ENCODE data around the gene OPCML.

Gene OPCML

DNA sequence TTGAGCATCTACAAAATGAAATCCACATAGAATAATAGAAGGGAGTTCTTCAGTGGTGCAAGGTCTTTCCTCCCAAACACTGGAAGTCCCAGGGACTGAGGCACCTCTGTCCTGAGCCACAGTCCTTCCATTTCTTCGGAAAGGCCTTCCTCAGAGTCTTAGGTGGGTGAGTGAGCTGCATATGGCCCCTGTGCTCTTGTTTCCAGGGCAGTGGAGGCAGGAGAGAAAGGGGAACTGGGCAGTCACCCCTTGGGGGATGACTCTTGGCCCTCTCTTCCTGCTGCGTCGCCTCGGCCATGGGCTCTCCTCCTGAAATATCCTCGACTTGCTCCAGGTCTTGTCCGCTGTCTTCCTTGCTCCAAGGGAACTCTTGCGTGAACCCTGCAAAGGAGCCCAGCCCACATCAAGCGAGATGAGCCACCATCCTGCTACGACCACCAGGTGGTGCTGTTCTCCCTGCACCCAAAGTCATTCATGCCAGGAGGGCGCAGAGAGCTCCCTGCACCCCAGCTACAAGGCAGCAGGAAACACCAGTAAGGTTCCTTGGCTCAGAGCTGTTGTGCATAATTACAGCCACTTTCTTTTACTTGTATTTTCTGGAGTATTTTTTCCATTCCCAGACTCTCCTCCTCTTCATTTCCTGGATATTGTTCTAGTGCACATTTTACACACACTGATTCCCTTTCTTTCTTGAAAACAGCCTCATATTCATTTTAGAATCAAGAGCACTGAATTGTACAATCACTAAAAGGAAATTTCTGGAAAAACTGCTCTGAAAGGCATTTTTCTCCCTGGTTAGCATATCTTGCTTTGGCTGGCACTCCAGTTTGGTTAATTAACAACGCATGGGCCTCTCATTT is 397.8 kb downstream of the OPCML start:
- peak; percentile 56 for DNase-seq (ENCODE audit: low read depth, low spot score)

DNA sequence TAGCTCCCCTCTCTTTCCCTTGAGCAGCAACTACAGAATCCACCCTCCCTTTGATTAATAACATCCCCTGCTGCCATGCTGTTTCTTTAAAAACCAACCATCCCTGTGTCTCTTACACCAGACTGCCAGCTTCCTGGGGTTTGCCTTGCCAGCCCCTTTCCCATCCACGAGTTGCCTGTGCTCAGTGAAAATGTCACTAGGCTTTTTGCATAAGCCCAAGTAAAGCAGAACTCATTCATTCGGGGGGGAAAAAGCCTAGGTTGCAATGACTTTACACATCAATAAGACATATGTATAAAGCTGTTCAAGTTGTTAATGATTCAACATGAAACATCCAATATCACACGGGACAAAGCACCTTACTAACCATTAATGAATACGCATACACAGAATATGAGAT is 398.7 kb downstream of the OPCML start:
- DNase-seq (ENCODE audit: low read depth, low spot score): no peak

DNA sequence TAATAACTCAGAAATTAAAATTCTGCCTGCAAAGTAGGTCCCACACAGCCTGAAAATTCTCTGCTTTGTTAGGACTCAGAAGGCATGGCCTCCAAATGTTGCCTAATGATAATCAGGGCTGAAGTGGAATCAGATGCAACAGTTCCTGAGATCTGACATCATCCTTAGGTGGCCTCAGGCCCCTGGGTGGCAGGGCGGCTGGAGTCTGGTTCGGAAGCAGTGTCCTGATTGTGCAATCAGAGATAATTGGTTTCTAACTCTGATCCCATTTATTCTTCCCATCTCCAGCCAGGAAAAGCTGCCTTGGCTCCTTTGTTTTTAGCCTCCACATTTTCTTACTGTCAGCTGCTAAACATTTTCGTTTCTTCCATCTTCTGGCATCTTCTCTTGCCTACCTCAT is 399.3 kb downstream of the OPCML start:
- no peak for DNase-seq (ENCODE audit: low read depth, low spot score)

DNA sequence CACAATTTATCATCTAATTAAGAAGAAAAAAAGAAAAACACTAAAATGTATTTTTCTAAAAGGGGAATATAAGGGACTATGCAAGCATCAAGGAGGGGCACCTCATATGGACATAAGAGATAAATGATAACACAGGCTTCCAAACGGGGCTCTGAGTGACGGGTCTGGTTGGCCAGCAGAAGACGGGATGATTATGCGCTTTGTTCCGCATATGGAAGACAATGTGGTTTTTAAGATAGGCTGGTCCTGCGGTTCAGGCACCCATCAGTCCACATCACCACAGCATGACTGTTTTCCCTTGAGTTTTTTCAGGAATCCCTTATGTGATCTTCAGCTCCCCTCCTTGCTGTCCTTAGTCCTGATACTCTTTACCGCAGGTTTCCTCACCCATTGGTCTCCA is 404.6 kb downstream of the OPCML start:
- no peak for DNase-seq (ENCODE audit: low read depth, low spot score)

DNA sequence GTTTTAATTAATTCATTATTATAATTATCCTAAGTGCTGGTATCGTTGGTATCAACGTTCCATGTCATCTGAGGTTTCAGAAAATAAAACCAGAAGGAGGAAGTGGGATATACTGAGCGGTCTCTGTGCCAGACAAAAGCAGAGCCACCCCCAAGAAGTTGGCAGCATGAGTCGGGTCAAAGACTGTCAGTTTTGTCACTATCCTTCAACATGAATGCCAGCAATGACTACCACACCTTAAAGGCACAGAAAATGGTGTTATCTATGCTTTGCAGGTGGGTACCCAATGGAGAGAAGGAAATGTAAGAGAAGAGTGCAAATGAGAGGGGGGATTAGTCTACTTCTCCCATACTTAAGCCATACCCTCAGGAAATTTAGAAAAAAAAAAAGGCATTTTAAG is 408.5 kb downstream of the OPCML start:
- no peak for DNase-seq (ENCODE audit: low read depth, low spot score)

DNA sequence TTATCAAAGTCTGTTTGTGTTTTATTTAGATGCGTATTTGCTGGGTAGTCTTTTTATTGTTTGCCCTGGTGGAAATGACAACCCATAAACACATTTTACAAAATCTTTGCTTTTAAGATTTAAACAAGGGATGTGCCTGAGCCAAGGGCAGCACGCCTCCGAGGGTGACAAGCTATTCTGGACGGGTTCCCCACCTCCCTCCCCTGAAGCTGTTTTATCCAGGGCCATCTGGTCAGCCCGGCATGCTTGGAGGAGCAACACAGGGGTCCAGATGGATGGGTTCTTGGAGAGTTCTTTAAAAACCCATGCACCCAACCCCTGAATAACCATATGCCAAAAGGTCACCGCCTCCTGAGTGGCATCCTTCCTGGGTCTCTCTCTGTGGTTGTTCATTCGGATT is 408.9 kb downstream of the OPCML start:
- DNase-seq (ENCODE audit: low read depth, low spot score): no peak

DNA sequence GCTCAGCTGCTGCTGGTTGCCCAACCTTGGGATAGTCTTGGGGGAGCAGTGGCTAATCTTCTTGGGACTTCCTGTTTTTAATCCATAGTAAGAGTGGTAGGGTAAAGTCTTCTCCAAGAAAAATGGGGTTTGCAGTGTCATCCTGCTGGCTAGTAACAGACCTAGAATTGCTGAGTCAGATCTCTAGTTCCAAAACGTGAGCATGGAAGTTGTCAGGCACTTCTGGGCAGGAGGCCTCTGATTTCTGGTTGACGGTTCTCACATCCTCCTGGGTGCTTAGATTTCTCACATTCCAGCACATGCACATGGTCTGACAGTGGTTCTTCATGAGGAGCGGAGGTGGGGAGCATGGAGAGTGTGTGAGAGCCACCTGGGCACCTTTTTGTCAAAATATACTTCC is 410.0 kb downstream of the OPCML start:
- no peak for DNase-seq (ENCODE audit: low read depth, low spot score)

DNA sequence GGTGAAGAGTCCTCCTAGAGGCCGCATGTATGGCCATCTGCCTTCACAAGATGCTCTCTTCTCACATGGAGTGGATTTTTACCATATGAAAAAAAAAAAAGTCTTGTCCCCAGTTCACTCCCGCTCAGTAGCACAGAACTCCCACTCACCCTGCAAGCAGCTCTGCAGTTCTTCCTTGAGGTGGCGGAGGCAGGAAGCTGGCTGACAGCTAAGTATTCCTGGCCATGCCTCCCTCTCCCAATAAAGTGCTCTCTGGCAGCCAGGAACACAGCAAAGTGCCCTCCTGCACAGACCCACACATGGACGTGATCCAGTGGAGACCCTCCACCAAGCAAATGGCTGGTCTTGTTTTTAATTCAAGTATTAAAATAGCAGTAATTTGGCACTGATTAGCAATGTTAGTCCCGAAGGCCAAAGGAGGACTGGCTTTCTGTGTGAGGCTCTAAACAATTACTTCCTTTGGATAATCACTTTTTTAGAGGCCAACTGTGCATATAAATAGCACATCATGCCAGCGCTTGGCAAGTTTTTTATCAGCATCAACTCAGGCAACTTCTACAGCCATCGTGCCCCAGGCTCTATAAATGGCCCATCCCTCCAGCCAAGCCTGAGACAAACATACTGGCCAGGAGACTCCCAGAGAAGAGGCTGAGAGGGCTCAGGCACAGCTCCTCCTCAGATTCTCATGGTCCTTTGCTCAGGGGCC is 413.6 kb downstream of the OPCML start:
- no peak for DNase-seq (ENCODE audit: low read depth, low spot score)

DNA sequence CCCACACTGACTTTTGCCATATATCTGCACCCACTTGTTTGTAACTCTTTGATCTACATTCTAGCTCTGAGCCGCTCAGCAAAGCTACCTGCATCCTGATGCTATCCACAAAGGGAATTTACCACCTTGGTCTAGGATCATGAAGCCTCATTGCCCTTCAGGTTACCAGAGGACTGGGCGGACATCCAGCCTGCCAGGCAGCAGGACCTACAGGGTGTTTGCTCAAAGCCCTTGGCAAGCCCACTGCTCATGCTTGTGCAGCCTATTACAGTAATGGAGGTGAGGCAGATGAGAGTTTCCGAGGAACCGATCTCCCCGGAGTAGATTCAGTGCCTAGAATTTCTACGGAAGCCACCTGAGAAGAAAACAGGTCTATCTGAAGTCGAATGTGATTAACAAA is 417.2 kb downstream of the OPCML start:
- DNase-seq (ENCODE audit: low read depth, low spot score): no peak

DNA sequence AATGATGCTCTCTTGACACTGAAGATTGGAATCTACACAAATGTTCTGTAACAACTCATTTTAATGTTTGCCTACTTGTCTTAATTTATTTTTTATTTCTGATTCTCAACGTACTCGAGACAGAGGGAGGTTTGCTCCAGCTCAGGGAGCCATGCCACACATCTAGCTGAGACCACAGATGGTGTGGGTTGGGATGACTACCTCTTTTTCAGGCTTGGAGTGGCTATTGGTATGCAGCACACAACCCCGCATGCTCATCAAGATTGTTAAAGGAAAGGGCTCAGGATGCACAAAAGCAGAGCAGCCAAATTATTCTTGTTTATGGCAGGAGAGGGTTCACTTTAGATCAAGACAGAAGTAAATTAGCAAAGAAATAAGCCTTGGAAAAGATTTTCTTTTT is 424.5 kb downstream of the OPCML start:
- no peak for DNase-seq (ENCODE audit: low read depth, low spot score)

DNA sequence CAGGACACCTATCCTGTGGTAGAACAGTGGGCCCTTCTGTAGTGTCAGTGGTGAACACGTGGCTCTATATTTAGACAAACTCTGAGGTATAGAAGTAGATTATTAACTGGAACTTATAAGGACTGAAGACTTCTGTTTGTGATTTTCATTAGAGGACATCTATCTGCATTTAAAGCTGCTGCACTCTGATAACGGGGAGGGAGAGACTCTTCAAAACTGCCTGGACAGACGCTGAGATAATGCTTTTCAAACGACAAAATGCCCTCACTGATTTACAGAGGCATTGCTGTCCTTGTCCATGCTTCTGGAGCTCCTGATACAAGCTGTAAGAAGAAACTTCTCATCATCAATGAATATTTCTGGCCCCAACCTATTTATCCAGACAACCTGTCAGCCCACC is 425.2 kb downstream of the OPCML start:
- no peak for DNase-seq (ENCODE audit: low read depth, low spot score)

DNA sequence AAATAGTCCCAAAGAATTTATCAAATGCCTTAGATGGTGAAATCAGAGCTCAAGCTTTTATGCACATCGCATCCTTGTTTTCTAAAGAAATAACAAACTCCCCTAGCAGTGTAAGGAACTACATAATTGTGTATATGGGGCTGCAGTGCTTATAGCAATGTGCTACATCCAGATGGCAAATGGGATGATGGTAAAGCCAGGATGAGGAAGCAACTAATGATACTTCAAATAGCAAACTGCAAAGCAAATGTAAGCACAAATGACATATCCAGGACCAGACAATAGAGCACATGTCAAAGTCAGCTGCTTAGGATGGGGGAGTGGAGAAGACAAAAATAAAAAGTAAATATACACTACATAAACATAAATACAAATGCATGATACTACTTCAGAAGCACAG is 425.9 kb downstream of the OPCML start:
- no peak for DNase-seq (ENCODE audit: low read depth, low spot score)

DNA sequence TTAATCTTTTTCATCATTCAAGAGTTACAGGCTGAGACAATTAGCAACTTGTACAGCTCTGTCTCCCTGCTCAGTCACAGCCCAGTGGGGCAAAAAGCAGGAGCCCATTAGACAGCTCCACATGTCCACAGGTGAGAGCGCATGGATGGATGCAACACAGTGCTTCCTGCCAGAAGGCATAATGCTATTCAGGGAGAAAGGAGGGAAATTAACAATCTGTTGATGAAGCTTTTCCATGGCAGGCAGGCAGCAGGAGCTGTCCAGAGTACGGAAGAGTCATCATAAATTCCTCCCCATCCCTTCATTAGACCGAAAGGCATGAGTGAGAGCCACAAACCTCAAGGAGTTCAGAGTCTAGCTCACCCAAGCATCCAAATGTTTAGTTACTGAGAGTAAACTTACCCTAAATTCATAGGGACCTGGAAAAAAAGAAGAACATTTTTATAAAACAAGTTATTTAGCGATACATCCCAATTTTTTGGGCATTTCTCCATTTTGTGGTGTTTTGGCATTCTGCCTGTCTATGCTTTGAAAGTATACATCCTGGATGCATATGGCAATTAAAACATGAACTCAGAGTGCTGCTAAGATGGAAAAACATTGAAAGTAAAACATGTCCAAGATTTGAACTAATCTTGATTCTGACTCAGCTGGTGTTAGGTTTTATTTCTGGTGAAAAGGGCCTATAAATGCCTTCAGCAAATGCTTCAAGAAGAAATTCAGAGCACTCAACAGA is 428.1 kb downstream of the OPCML start:
- no peak for DNase-seq (ENCODE audit: low read depth, low spot score)

DNA sequence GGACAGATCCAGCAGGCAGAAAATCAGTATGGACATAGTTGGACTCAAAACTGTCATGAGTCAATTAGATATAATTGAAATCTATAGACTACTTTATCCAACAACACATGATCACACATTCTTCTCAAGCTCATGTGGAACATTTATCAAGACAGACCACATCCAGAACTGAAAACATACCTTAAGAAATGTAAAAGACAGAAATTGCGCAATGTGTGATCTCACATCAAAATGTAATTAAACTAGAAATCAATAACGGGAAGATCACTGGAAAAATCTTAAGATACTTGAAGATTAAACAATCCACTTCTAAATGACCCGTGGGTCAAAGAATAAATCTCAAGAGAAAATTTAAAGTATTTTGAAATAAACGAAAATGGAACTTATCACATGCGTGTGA is 435.3 kb downstream of the OPCML start:
- DNase-seq (ENCODE audit: low read depth, low spot score): no peak

DNA sequence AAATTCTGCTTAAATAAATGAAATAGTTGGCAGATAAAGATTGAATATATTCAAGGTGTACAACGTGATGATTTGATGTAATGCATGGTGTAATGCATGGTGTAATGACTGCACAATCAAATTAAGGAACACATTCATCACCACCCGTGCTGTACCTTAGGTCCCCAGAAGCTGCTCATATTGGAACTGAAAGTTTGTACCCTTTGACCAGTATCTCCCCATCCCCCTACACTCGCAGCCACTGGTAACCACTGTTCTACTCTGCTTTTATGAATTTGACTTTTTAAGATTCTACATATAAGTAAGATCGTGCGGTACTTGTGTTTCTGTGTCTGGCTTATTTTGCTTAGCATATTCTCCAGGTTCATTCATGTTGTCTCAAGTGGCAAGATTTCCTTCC is 445.8 kb downstream of the OPCML start:
- no peak for DNase-seq (ENCODE audit: low read depth, low spot score)

DNA sequence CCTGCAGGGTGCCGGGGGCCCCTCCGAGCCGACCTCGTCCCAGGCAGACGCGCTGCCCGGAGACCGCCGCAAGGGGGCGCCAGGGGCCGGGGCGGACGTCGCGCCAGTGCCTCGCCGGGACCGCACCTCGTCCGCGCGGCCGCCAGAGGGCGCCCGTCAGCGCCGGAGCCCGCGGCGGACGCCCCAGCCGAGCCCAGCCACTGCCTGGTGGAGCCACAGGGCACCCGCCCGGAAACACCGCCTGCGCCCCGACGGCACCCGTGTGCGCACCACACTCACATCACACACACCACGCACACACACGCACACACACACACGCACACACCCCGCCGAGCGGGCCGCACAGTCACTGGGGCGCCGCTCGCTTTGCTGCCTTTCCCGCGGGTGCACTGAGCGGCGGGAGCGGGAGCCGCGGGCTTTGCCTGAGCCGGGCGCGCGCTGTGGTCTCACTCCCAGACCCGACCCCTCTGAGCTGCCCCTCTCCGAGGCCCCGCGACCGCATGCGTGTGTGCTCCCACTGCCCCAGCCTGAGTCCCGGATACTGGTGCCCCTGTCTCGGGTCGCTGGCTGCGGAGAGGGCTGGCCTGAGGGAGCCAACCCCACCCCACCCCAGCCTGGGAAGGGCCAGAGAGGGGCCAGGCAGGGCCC is 449.3 kb downstream of the OPCML start:
- no peak for DNase-seq (ENCODE audit: low read depth, low spot score)

DNA sequence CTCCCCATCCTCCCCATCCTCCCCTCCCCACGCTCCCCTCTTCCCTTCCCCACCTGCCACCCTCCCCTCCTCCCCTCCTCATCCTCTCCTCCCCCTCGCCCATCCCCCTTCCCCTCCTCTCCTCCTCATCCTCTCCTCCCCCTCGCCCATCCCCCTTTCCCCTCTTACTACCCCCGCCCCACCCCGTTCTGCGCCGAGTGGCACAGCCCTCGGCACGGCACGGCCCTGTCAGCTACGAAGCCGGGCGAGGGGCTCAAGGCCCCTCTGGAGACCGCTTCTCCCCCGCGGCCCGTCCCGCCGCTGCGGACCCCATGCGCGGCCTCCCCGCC is 449.9 kb downstream of the OPCML start:
- no peak for DNase-seq (ENCODE audit: low read depth, low spot score)

DNA sequence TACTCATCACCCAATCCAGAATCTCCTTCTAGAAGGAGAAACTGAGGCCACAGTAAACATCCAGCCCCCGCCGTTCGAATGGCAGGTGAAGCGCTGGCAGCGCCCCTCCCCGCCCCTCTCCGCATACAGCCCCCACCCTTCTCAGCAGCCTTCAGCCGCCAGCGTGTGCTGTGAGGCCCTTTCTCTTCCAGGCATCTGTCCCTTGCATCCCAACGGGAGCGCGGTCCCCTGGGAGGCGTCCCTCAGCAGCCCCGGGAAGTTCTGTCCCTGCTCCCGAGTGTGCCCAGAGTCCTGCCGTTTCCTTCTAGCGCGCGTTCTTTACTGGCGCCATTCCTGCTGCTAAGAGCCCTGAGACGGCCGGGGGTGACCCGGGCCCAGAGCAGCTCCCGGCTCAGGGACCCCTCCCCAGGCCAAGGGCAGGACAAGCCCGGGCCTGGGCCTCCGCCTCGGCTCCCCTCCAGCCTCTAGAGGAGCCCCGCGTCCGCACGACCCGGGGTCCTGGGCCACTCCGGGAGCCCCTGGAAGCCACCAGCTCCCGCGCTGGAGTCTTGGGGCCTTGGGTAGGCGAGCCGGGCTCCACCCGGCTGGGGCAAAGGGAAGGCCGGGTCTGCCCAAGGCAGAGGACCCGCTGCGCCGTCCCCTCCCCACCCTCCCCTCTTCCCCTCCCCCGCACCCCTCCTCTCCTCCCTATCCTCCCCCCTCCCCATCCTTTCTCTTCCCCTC is 450.4 kb downstream of the OPCML start:
- no peak for DNase-seq (ENCODE audit: low read depth, low spot score)

DNA sequence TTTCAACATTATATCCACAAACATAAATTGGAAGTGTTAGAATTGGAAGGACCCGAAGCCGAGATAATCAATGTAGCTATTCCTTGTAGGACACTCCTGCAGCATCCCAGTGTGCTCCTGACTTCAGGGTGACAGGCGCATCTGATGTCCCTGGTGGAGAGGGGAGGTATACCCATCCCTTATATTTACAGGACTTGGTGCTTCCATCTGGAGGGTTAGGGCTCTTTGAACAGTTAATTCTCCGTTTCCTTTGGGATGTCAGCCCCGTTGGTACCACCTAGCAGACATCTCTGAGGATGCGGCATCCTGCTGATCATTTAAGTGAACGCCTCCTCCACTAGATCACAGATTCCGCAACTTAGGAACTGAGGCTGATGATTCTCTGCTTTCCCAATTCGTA is 451.3 kb downstream of the OPCML start:
- no peak for DNase-seq (ENCODE audit: low read depth, low spot score)

DNA sequence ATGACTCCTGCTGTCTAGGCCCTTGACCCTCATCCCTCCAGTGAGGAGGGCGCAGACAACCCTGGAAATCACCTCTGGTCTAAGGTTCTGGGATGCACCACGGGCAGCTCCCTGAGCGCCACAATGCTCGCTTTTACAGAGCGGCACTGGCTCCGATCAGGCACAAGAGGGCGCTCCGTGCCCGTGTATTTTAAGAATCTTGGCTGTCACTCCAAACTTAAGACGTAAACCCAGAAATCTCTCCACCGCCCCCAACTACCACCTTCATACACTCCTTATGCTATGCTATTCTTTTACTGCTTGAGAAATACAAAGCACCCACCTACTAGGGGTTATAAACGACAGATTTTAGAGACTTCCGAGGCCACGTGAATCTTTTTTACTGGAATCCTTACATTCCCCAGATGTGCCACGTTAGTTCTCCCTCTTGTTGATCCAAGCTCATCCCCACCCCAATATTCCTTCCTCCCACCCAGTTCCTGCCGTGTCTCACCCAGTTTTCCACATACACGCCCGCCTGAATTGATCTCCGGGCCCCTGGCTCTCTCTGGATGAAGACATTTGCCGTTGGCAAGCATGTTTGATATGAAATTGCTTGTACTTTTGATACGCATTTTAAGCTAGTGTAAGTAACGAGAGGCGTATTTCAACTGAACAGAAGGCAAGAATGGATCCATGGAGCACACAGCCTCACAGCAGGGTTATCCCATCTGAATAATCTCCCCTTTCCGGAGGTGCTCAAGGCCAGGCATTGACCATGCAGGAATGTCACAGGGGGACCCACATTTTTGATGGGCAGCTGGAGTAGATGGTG is 453.5 kb downstream of the OPCML start:
- no peak for DNase-seq (ENCODE audit: low read depth, low spot score)

DNA sequence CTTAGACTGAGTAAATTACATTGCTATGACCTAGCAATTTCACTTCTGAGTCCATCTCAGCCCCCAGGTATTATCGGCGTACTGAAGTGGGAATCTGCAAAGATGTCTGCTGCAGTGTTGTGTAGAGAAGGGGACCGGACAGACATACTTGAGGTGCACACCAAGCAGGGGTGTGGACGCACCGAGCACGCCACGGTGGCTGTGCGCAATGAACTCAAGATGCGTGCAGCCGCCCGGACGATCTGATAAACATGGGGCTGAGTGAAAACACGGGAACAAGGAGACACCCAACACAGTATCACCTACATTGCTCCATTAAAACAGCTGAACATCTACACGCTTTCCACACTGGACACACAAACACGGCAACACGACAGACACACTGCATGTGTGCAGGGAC is 454.3 kb downstream of the OPCML start:
- no peak for DNase-seq (ENCODE audit: low read depth, low spot score)

All from iPS DF 19.7 (cell line).